ENCODE results near the gene CLDN5.

GRCh38 chr22:19498866-19499190, 25.4 kb downstream of the CLDN5 start:
- TF ChIP-seq CTCF (IDR thresholded peaks at IDR 0.05) (no peak), POLR2A (IDR thresholded peaks at IDR 0.05) (no peak), EP300 (IDR thresholded peaks at IDR 0.05) (no peak)

All from tibial nerve (tissue), 4 donors.